Measurements from ENCODE around the gene MROH7. TPM values are rescaled to one million over a fixed set of nuclear protein-coding genes. Genes with fewer than 3 reads are reported as not detected.

MROH7 gene
- total and polyA plus RNA-seq, 2 experiments from 2014 or later, result 0.24 to 0.87 TPM

DNA sequence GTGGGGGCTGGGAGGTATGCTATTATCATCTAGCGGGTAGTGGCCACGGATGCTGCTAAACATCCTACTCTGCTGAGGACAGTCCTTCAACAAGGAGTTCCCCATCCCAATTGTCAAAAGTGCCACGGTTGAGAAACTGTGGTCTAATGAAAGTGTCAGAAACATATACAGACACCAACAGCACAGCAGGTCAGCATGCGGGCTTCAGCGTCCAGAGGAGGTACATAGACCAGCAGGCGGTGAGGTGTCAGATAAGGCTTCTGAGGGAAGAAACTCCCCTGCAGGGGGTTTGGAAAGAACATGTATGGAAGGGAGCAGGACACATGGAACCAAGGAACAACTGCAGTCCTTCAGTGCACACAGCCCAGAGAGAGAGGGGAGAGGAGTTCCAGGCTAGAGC lies 69.3 kb downstream of the MROH7 start:
- H3K79me2 ChIP-seq, result no peaks in the 10 kb centered on the region
- H3K9me2 ChIP-seq (replicated peaks; ENCODE audit: insufficient read depth), result no peaks in the 10 kb centered on the region
- WGBS (ENCODE audit: low lambda C conversion rate, missing lambda C conversion rate), result 85% methylated on average over 6 of the region's 6 CpGs
- no peak overlapping the region for H3K4me3 ChIP-seq
- H3K27ac ChIP-seq, result no peak overlapping the region
- H3K4me2 ChIP-seq, result no peak overlapping the region
- no peaks in the 10 kb centered on the region for H3K36me3 ChIP-seq (replicated peaks; ENCODE audit: insufficient read depth, low read depth)
- H4K20me1 ChIP-seq (ENCODE audit: insufficient read depth, poor library complexity, severe bottlenecking), result no peaks in the 10 kb centered on the region
- no peak overlapping the region for H2AFZ ChIP-seq
- H3K4me1 ChIP-seq (ENCODE audit: insufficient read depth), result no peaks in the 10 kb centered on the region
- no peaks in the 10 kb centered on the region for H3K9me3 ChIP-seq (ENCODE audit: low read depth)
- TF ChIP-seq EZH2phosphoT487 (IDR thresholded peaks at IDR 0.05; ENCODE audit: low read depth, severe bottlenecking, unreplicated experiment) (no peak), EZH2 (IDR thresholded peaks at IDR 0.05; ENCODE audit: borderline replicate concordance) (no peak)
- TF ChIP-seq, protein P1, sequence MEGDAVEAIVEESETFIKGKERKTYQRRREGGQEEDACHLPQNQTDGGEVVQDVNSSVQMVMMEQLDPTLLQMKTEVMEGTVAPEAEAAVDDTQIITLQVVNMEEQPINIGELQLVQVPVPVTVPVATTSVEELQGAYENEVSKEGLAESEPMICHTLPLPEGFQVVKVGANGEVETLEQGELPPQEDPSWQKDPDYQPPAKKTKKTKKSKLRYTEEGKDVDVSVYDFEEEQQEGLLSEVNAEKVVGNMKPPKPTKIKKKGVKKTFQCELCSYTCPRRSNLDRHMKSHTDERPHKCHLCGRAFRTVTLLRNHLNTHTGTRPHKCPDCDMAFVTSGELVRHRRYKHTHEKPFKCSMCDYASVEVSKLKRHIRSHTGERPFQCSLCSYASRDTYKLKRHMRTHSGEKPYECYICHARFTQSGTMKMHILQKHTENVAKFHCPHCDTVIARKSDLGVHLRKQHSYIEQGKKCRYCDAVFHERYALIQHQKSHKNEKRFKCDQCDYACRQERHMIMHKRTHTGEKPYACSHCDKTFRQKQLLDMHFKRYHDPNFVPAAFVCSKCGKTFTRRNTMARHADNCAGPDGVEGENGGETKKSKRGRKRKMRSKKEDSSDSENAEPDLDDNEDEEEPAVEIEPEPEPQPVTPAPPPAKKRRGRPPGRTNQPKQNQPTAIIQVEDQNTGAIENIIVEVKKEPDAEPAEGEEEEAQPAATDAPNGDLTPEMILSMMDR (IDR thresholded peaks at IDR 0.05; ENCODE audit: poor library complexity), result no peak
- DNase-seq (ENCODE audit: low spot score), result no peak
- peaks cover 4% of the 10 kb centered on the region for H3K27me3 ChIP-seq

- Histone ChIP-seq H3K79me2 (peaks cover 5% of the 10 kb centered on the region), H3K27ac (no peak overlapping the region), H3K36me3 (replicated peaks; ENCODE audit: insufficient read depth, low read depth) (no peaks in the 10 kb centered on the region), H3K4me2 (no peak overlapping the region), H3K4me1 (ENCODE audit: insufficient read depth) (no peaks in the 10 kb centered on the region), H4K20me1 (ENCODE audit: insufficient read depth, poor library complexity, severe bottlenecking) (no peaks in the 10 kb centered on the region), H2AFZ (no peak overlapping the region), H3K27me3 (peaks cover 4% of the 10 kb centered on the region), H3K9me3 (ENCODE audit: low read depth) (no peaks in the 10 kb centered on the region), H3K4me3 (no peak overlapping the region), H3K9me2 (replicated peaks; ENCODE audit: insufficient read depth) (no peaks in the 10 kb centered on the region)
- whole genome bisulfite sequencing (ENCODE audit: low lambda C conversion rate, missing lambda C conversion rate), result 84% methylated on average over 10 of the region's 10 CpGs
- TF ChIP-seq, protein P1 (IDR thresholded peaks at IDR 0.05; ENCODE audit: poor library complexity), result no peak
- TF ChIP-seq EZH2 (IDR thresholded peaks at IDR 0.05; ENCODE audit: borderline replicate concordance) (no peak), EZH2phosphoT487 (IDR thresholded peaks at IDR 0.05; ENCODE audit: low read depth, severe bottlenecking, unreplicated experiment) (no peak)
- no peak for DNase-seq (ENCODE audit: low spot score)
Observed at GRCh38 chr1:54711536-54711935, 70.0 kb downstream of the MROH7 start.

DNA sequence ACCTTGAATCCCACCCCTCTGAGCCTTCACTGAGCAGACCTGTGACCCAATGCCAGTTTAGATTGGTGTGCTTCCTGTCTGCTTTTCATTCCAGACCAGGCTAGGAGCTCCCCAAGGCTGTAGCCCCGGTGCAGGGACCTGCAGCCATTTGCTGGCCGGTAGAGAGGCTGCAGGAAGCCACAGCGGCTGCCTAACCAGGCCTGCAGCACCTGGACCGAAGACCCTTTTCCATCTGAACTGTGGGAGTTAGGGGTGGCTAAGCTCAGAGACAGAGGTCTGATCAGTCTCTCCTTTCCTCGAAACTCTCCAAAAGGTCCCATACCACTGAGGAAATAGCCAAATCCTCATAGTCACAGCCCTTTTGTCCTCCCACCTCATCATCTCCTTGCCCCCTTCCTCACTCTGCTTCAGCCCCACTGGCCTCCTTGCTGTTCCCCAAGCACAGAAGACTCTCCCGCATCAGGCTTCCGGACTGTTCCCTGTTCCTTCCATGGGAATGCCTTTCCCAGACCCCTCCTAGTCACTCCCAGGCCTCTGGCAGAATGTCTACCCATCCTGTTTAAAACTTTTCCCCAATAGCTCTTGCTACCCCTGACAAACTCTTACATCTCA lies 73.4 kb downstream of the MROH7 start:
- peak overlapping the region; percentile 88 for H3K4me3 ChIP-seq
- TF ChIP-seq, protein P1 (IDR thresholded peaks at IDR 0.05; ENCODE audit: poor library complexity), result no peak
- no peak for TF ChIP-seq EZH2 (IDR thresholded peaks at IDR 0.05; ENCODE audit: borderline replicate concordance)
- TF ChIP-seq EZH2phosphoT487 (IDR thresholded peaks at IDR 0.05; ENCODE audit: low read depth, severe bottlenecking, unreplicated experiment), result no peak
- peak overlapping the region; percentile 26 for H3K27ac ChIP-seq
- peaks cover 4% of the 10 kb centered on the region for H3K27me3 ChIP-seq
- no peaks in the 10 kb centered on the region for H3K36me3 ChIP-seq (replicated peaks; ENCODE audit: insufficient read depth, low read depth)
- H3K79me2 ChIP-seq, result peaks cover 17% of the 10 kb centered on the region
- no peak for DNase-seq (ENCODE audit: low spot score)
- H2AFZ ChIP-seq, result peak overlapping the region; percentile 99
- H3K9me3 ChIP-seq (ENCODE audit: low read depth), result no peaks in the 10 kb centered on the region
- 97% methylated on average over 7 of the region's 7 CpGs for WGBS (ENCODE audit: low lambda C conversion rate, missing lambda C conversion rate)
- peak overlapping the region; percentile 82 for H3K4me2 ChIP-seq
- H3K4me1 ChIP-seq (ENCODE audit: insufficient read depth), result no peaks in the 10 kb centered on the region
- H3K9me2 ChIP-seq (replicated peaks; ENCODE audit: insufficient read depth), result no peaks in the 10 kb centered on the region
- H4K20me1 ChIP-seq (ENCODE audit: insufficient read depth, poor library complexity, severe bottlenecking), result no peaks in the 10 kb centered on the region
